GM23248 (cell line): ENCODE results near the gene ZDHHC3.

ENCODE experiments used
- EZH2 ChIP-seq: fragments of 200-600 bp; sonication (generic); IDR thresholded peaks from 2 replicates; pipeline ENCODE4 v1.6.1; 2018; ENCODE audit warnings: antibody characterized with exemption, mild to moderate bottlenecking; ENCODE audit not compliant: insufficient read depth, poor library complexity, severe bottlenecking
- EZH2phosphoT487 ChIP-seq: fragments of 200-600 bp; sonication (generic); IDR thresholded peaks from 2 replicates; pipeline ENCODE4 v1.6.1; 2018; ENCODE audit warnings: antibody characterized with exemption, moderate library complexity, mild to moderate bottlenecking, low read depth; ENCODE audit not compliant: insufficient read depth

GRCh38 chr3:45002720-45003119, 26.7 kb upstream of the ZDHHC3 start:
- TF ChIP-seq EZH2 (no peak), EZH2phosphoT487 (no peak)
